ENCODE data around the gene AGBL4.

- TF ChIP-seq EZH2 (IDR thresholded peaks at IDR 0.05; ENCODE audit: borderline replicate concordance, low read length), result no peak
- no peak for TF ChIP-seq CTCF (conservative IDR thresholded peaks at IDR 0.05 in 1 of 2, IDR thresholded peaks at IDR 0.05 in 1 of 2; ENCODE audit: extremely low read depth in 1 of 2, insufficient read depth in 1 of 2, low read depth in 1 of 2, low read length in 2 of 2)
These were observed 1297.1 kb downstream of the AGBL4 start for GRCh38 chr1:48726557-48727215.

Measured in mammary epithelial cell (primary cell).